H54 (cell line): ENCODE results near the gene ANAPC7.
"Not testable (repeated sequence)": the region's sequence is repeated elsewhere in the genome, so short reads cannot be mapped to it uniquely, and the experiment has no call there.

Source experiments
- DNase-seq: peaks from one replicate; pipeline ENCODE4 v3.0.0; 2011; ENCODE audit warnings: low spot score, mixed read lengths; ENCODE audit not compliant: insufficient read length
- FAIRE-seq: peaks from 3 replicates; lab custom pipeline; 2011; peaks lifted over from hg19 to GRCh38; lab: Jason Lieb, UNC
- POLR2A ChIP-seq: IDR thresholded peaks from 2 replicates; pipeline ENCODE4 v1.6.1; 2011; ENCODE audit warnings: low read depth, mild to moderate bottlenecking, low read length

The ANAPC7 gene

GRCh38 chr12:110403976-110404682, 621 bp upstream of the ANAPC7 start:
- FAIRE-seq (no peak), DNase-seq (peak; percentile 35)
- TF ChIP-seq POLR2A = no peak

DNA sequence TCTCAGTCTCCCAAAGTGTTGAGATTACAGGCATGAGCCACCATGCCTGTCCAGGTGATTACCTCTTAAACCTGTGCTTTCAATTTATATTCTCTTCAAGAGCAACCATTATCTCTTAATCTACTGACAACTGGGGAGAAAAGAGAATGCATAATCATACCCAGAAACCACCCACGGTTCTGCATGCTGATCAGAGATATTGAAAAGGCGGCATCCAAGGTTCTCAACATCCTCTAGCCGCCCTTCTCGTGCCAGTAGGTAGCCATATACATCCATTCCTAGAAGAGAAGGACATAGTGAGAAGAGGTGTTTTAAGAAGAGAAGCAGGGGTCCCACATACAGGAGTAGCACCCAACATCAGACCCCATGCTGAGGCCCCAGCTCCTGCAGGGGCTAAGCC, 20.8 kb downstream of the ANAPC7 start:
- FAIRE-seq = no peak

DNA sequence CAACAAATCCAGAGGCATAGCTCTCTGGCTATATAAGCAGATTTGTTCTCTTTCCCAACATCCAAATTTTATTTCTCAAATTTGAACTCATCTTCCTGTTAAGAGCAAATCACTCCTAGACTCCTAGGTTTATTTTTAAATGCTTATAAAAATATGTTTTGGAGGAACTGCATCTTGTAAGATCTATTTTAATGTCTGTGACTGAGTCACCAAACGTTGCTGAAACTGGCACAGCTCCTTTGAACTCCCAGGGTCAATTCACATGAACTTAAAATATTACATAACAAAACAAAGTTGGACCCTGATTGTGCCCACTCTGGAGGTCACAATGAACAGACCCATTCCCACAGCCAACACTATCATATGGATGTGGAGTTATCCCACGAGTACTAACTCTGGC, 23.9 kb downstream of the ANAPC7 start:
- DNase-seq = no peak
- TF ChIP-seq POLR2A = no peak
- FAIRE-seq = no peak

More for the DNA sequence above, 20.8 kb downstream of the ANAPC7 start:
- no peak for DNase-seq
- TF ChIP-seq POLR2A = no peak

GRCh38 chr12:110379197-110379596, 24.3 kb downstream of the ANAPC7 start:
- no peak for FAIRE-seq
- no peak for DNase-seq
- TF ChIP-seq POLR2A = no peak

GRCh38 chr12:110378131-110378790, 25.2 kb downstream of the ANAPC7 start:
- not testable (repeated sequence) for FAIRE-seq, DNase-seq

- DNase-seq (no peak), FAIRE-seq (no peak)
- TF ChIP-seq POLR2A = no peak
These were observed 29.4 kb downstream of the ANAPC7 start for GRCh38 chr12:110373962-110374611.

- TF ChIP-seq POLR2A = no peak
- FAIRE-seq (no peak), DNase-seq (no peak)
These were observed 30.1 kb downstream of the ANAPC7 start for GRCh38 chr12:110373425-110373824.

DNA sequence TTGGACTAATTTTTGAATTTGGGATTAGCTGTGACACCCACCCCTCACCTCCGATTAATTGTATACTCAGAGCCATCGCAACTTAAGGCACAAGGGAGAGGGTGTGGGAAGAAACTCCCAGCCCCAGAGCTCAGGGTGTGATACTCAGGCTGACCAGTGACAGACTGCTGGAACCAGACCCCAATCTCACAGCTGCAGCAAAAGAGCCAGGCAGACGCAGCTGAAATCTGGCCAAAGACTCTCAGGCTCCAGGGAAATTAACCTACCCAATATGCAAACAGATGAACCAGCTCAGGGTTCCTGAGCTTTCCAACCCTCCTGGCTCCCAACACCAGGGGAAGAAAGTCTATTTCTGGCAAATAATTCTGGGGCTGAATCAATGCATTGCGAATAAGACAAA, 30.5 kb downstream of the ANAPC7 start:
- no peak for FAIRE-seq
- TF ChIP-seq POLR2A = no peak
- no peak for DNase-seq

GRCh38 chr12:110372056-110372425, 31.5 kb downstream of the ANAPC7 start:
- DNase-seq = no peak
- TF ChIP-seq POLR2A = no peak
- FAIRE-seq = no peak

GRCh38 chr12:110371408-110372055, 32.0 kb downstream of the ANAPC7 start:
- FAIRE-seq = no peak
- DNase-seq = no peak

GRCh38 chr12:110370732-110371231, 32.7 kb downstream of the ANAPC7 start:
- DNase-seq (no peak), FAIRE-seq (no peak)
- no peak for TF ChIP-seq POLR2A

More at GRCh38 chr12:110371408-110372055, 32.0 kb downstream of the ANAPC7 start:
- no peak for TF ChIP-seq POLR2A

DNA sequence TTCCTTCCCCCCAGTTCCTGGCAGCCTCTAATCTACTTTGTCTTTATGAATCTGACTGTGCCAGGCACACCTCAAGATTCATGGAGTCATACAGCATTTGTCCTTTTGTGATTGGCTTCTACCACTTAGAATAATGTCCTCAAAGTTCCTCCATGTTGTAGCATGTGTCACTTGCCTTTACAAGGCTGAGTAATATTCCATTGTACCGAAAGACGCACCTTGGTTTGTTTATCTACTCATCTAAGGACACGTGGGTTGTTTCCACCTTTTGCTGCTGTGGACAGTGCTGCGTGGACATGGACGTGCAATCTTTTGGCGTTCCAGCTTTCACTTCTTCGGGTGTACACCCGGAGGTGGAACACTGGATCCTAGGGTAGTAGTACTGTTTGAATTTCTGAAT, 33.5 kb downstream of the ANAPC7 start:
- FAIRE-seq (no peak), DNase-seq (no peak)
- no peak for TF ChIP-seq POLR2A

DNA sequence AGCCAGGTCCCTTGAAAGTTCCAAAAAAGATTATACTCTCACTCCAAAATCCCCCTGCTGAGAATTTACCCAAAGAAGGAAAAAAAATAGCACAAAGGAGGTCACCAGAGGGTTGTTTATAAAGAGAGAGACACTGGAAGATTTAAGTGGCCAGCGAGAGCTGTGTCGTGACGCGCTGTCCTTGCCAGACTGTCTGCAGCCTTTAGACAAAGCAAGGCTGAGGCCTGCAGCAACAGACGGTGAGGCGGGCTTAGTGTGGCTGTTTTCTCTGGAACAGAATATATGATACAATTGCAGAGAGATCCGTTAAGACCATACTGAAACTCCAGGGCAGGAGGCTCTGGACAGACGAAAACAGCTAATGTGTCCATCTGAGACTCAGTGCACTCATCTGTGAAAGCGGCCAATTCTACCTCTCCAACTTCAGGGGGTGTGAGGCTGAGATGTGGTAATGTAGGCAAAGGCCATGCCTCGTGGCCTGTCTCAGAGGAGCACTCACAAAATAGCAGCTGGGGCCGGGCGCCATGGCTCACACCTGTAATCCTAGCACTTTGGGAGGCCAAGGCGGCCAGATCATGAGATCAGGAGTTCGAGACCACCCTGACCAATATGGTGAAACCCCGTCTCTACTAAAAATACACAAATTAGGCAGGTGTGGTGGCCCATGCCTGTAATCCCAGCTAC, 36.2 kb downstream of the ANAPC7 start:
- TF ChIP-seq POLR2A = no peak
- DNase-seq (no peak), FAIRE-seq (no peak)
